Heart right ventricle (tissue), 16 donors: ENCODE data around the gene WDR12. TPM values are rescaled to one million over a fixed set of nuclear protein-coding genes. Genes with fewer than 3 reads are reported as not detected.
"Not testable (repeated sequence)": the region's sequence is repeated elsewhere in the genome, so short reads cannot be mapped to it uniquely, and the experiment has no call there.

Experiments used
- ATAC-seq, 8 donors: fragments of 200-7000 bp; cut with Tn5 transposase; one replicate each; pipeline ENCODE4 v1.9.1; 2020; ENCODE audit warnings: mild to moderate bottlenecking in 8 of 8, moderate library complexity in 8 of 8, moderate number of reproducible peaks in 1 of 8
- DNase-seq, 2 donors: peaks; one replicate each; pipeline ENCODE4 v3.0.0-alpha.2; 2020
- H3K27ac ChIP-seq, 10 donors: fragments of 200-600 bp; sonication (generic) in 2 of 10; one replicate each; pipeline versions ENCODE4 v1.5.0 to v1.8.0; 2020 to 2022; ENCODE audit warnings: mild to moderate bottlenecking in 3 of 10
- H3K27me3 ChIP-seq, 7 donors: fragments of 200-600 bp; one replicate each; pipeline ENCODE4 v1.8.0; 2021 to 2022; ENCODE audit warnings: mild to moderate bottlenecking in 2 of 7
- H3K36me3 ChIP-seq, 9 donors: fragments of 200-600 bp; sonication (generic) in 1 of 9; one replicate each; pipeline versions ENCODE4 v1.5.0 to v1.8.0; 2020 to 2022; ENCODE audit warnings: mild to moderate bottlenecking in 2 of 9
- H3K4me1 ChIP-seq, 9 donors: fragments of 200-600 bp; sonication (generic) in 1 of 9; one replicate each; pipeline versions ENCODE4 v1.5.0 to v1.8.0; 2020 to 2022; ENCODE audit warnings: mild to moderate bottlenecking in 4 of 9
- H3K4me3 ChIP-seq, 10 donors: fragments of 200-600 bp; sonication (generic) in 2 of 10; one replicate each; pipeline versions ENCODE4 v1.5.0 to v1.8.0; 2020 to 2022; ENCODE audit warnings: mild to moderate bottlenecking in 7 of 10, moderate library complexity in 2 of 10
- H3K9me3 ChIP-seq, 11 donors: fragments of 200-600 bp in 10 of 11; sonication (generic) in 2 of 11; one replicate each; pipeline versions ENCODE4 v1.5.0 to v1.8.0; 2013 to 2022; ENCODE audit warnings: mild to moderate bottlenecking in 2 of 11, control low read depth in 1 of 11, moderate library complexity in 1 of 11
- CTCF ChIP-seq, 9 donors: fragments of 200-600 bp; sonication (generic) in 2 of 9; IDR thresholded peaks; one replicate each; pipeline versions ENCODE4 v1.5.0 to v1.8.0; 2021 to 2022; ENCODE audit warnings: antibody characterized with exemption in 9 of 9, mild to moderate bottlenecking in 5 of 9, moderate library complexity in 1 of 9
- WGBS, 2 donors: extraction: QIAGEN DNeasy Blood & Tissue Kit; methylation state at CpG; one replicate each; pipeline ENCODE4 v1.1.7; 2013; ENCODE audit warnings: inconsistent platforms in 1 of 2; 5-methylcytosine and 5-hydroxymethylcytosine counted together
- intact Hi-C, 10 donors: fragments of 100-400 bp; cut with DNase I; formaldehyde crosslinking; loops; one replicate each; pipeline versions ENCODE4 v1.11.1 to v1.14.2; 2022
- polyA plus RNA-seq, 2 donors: library from polyadenylated mRNA; stranded (reverse); fragments of 200-250 nt; gene quantifications; one replicate each; pipeline ENCODE4 v1.2.3, GENCODE V29; 2013
- total RNA-seq, 10 donors: library from RNA; stranded (reverse); fragmentation: NEBNext Ultra II Directional in 3 of 10; extraction: Animal tissue kit (Norgen Biotek cat#: 25700) in 3 of 10; gene quantifications; one replicate each; pipeline versions ENCODE4 v1.2.1 to v1.2.4, GENCODE V29; 2021 to 2023
- donor health status: Arrhythmogenic right ventricular cardiomyopathy.
- donor health status: ischemic (EF 13 %, LVEDD 7.1; RV severe dilation, severe dysfunction).
- donor health status: healthy with polysubstance abuse.
- donor health status: DM: no; HTN: yes; CAD: no.
- donor health status: DM: no; HTN: no; CAD: no.
- donor health status: ischemic (EF 25% LVEDD 6.9; RV normal size, moderate dysfunction).
- donor health status: ischemic (EF 25% LVEDD 5.7; RV mildly dilated, moderate dysfunction).
- donor health status: healthy.
- donor health status: DM: yes; HTN: yes; CAD: no.
- donor health status: Ischemic cardiomyopathy.
- donor health status: ischemic (EF 35%, LVEDD 5.7; RV mildly dilated, moderate dysfunction).
- donor health status: nonischemic (EF 11% LVEDD 7.7; RV severe dilation, severe dysfunction).
- donor health status: DM: yes; HTN: yes; CAD: no.
- donor health status: PGD.
- donor health status: ischemic (EF 29% LVEDD 5.4; RV normal size, mild dysfunction).
- donor health status: nonischemic (EF 23%, LVEDD 6.1; RV moderate dilation, normal function).

WDR12 gene
- total and polyA plus RNA-seq, 12 donors, result 15.4 to 52.6 (median 44.3) TPM

GRCh38 chr2:202932425-202933138, 21.1 kb upstream of the WDR12 start:
- WGBS, 2 donors, result 81 to 83% methylated on average over 3 of the region's 3 CpGs
- no peak for DNase-seq
- no peaks in the 10 kb centered on the region for H3K27me3 ChIP-seq
- H3K36me3 ChIP-seq, result peaks cover 0 to 60% (median 3%) of the 10 kb centered on the region in 9 donors
- H3K27ac ChIP-seq, result no peak overlapping the region
- no peaks in the 10 kb centered on the region for H3K9me3 ChIP-seq
- intact Hi-C loops, result no loop called here
- no peaks in the 10 kb centered on the region for H3K4me1 ChIP-seq
- no peak overlapping the region for H3K4me3 ChIP-seq
- peak in 1 of 8 donors; percentile 29 for ATAC-seq
- no peak for TF ChIP-seq CTCF (IDR thresholded peaks at IDR 0.05)

- peaks cover 0 to 8% (median 0%) of the 10 kb centered on the region in 11 donors for H3K9me3 ChIP-seq
- WGBS, 2 donors, result 96 to 98% methylated on average over 1 of the region's 1 CpG
- ATAC-seq (no peak), DNase-seq (no peak)
- TF ChIP-seq CTCF (IDR thresholded peaks at IDR 0.05), result no peak
- no peak overlapping the region for H3K27ac ChIP-seq
- peaks cover 0 to under 1% (median 0%) of the 10 kb centered on the region in 9 donors for H3K4me1 ChIP-seq
- no peak overlapping the region for H3K4me3 ChIP-seq
- no peaks in the 10 kb centered on the region for H3K27me3 ChIP-seq
- peaks cover 0 to 60% (median 24%) of the 10 kb centered on the region in 9 donors for H3K36me3 ChIP-seq
- intact Hi-C loops, result loop anchor here in 1 of 10 donors (10.0 kb wide), 1 partner anchor 96 kb away; the partner anchor contains the start of gene NBEAL1
Measured at GRCh38 chr2:202918860-202919259, 7.4 kb upstream of the WDR12 start.

- DNase-seq, H3K9me3 ChIP-seq, H3K27me3 ChIP-seq, H3K36me3 ChIP-seq: not testable (repeated sequence)
- H3K4me1 ChIP-seq, result peaks cover 2 to 29% (median 18%) of the 10 kb centered on the region in 9 donors
- intact Hi-C loops, result loop anchor here in 2 of 10 donors (5.0 to 10.0 kb wide), 2 partner anchors 100 to 102 kb away; partner anchors contain the start of gene NBEAL1 (in 2 of the 2)
- 3% methylated on average over 13 to 20 of the region's 49 CpGs for WGBS, 2 donors
- ATAC-seq, result peak; percentile 83 to 93 (median 90)
- H3K4me3 ChIP-seq, result peak overlapping the region; percentile 48 to 88 (median 78)
- peak overlapping the region; percentile 68 to 95 (median 90) for H3K27ac ChIP-seq
Measured at GRCh38 chr2:202912342-202913201, 1.1 kb upstream of the WDR12 start.

- ATAC-seq, result no peak
- H3K27me3 ChIP-seq, result no peaks in the 10 kb centered on the region
- peaks cover 0 to 16% (median 0%) of the 10 kb centered on the region in 9 donors for H3K36me3 ChIP-seq
- no peak for DNase-seq
- peak overlapping the region; percentile 48 to 88 (median 78) for H3K4me3 ChIP-seq
- H3K27ac ChIP-seq, result peak overlapping the region in 9 of 10 donors; percentile 68 to 95 (median 91)
- 0% methylated on average over 8 of the region's 8 CpGs for WGBS, 2 donors
- H3K4me1 ChIP-seq, result peaks cover 2 to 29% (median 18%) of the 10 kb centered on the region in 9 donors
- intact Hi-C loops, result loop anchor here in 2 of 10 donors (2.0 to 10.0 kb wide), 3 partner anchors 101 to 328 kb away; partner anchors contain the start of genes NBEAL1 (in 2 of the 2) and CYP20A1 (in 1 of the 2)
- no peaks in the 10 kb centered on the region for H3K9me3 ChIP-seq
- no peak for TF ChIP-seq CTCF (IDR thresholded peaks at IDR 0.05)
Measured at GRCh38 chr2:202911203-202911511, 316 bp downstream of the WDR12 start.
